K562 (cell line): Measurements from ENCODE around the gene TRRAP.

Source experiments
- BACH1 ChIP-seq: fragments of 200-800 bp; sonication (Bioruptor generic); IDR thresholded peaks from 2 replicates; pipeline ENCODE4 v1.6.1; 2016; ENCODE audit warnings: missing genetic modification characterization, missing compliant biosample characterization
- CREM ChIP-seq: IDR thresholded peaks from 2 replicates; pipeline ENCODE4 v1.6.1; 2014; ENCODE audit warnings: antibody characterized with exemption, low read depth
- HEY1 ChIP-seq: fragments of 250-450 bp; sonication (Bioruptor Pico); IDR thresholded peaks from 2 replicates; pipeline ENCODE4 v1.5.0; 2020; ENCODE audit warnings: mild to moderate bottlenecking, moderate library complexity, borderline replicate concordance
- IFI16 ChIP-seq: fragments of 250-450 bp; sonication (Bioruptor Pico); IDR thresholded peaks from 2 replicates; pipeline ENCODE4 v2.1.2; 2022; ENCODE audit warnings: mild to moderate bottlenecking, inconsistent platforms
- OTX1 ChIP-seq: fragments of 450-650 bp; formaldehyde crosslinking; IDR thresholded peaks from 2 replicates; pipeline ENCODE4 v1.4.0; 2022; ENCODE audit warnings: mild to moderate bottlenecking
- POLR2AphosphoS5 ChIP-seq: IDR thresholded peaks from 2 replicates; pipeline ENCODE4 v1.6.1; 2011; ENCODE audit warnings: mild to moderate bottlenecking, low read depth, low read length, moderate library complexity; ENCODE audit not compliant: control insufficient read depth, insufficient read depth
- RBM17 ChIP-seq: fragments of 200-400 bp; formaldehyde crosslinking; IDR thresholded peaks from 2 replicates; pipeline ENCODE4 v1.6.1; 2017; ENCODE audit warnings: low read depth, mild to moderate bottlenecking, low read length, borderline replicate concordance
- SMC3 ChIP-seq: conservative IDR thresholded peaks from 2 replicates; pipeline ENCODE4 v1.6.1; 2011; ENCODE audit warnings: low read depth, low read length, improper control_type of control experiment; ENCODE audit not compliant: insufficient read depth
- YY1 ChIP-seq, 3 experiments: IDR thresholded peaks; 2 replicates each; pipeline ENCODE4 v1.6.1; 2011; ENCODE audit warnings: low read length in 2 of 3, mild to moderate bottlenecking in 2 of 3, moderate library complexity in 2 of 3, borderline replicate concordance in 1 of 3, control low read depth in 1 of 3, low read depth in 1 of 3; ENCODE audit not compliant: insufficient read depth in 3 of 3, insufficient replicate concordance in 2 of 3, control insufficient read depth in 1 of 3, insufficient read length in 1 of 3; ENCODE audit errors: extremely low read depth in 1 of 3
- ZBTB8A ChIP-seq: fragments of 450-650 bp; IDR thresholded peaks from 2 replicates; pipeline ENCODE4 v1.6.1; 2018; ENCODE audit warnings: mild to moderate bottlenecking, moderate library complexity; ENCODE audit not compliant: partially characterized antibody
- ZC3H4 ChIP-seq: sonication (generic); formaldehyde crosslinking; IDR thresholded peaks from 2 replicates; pipeline ENCODE4 v1.9.0; 2021; ENCODE audit warnings: missing genetic modification reagents, borderline replicate concordance
- ZNF274 ChIP-seq: IDR thresholded peaks from 2 replicates; pipeline ENCODE4 v1.6.1; 2011; ENCODE audit warnings: low read depth, mild to moderate bottlenecking, low read length, moderate library complexity, borderline replicate concordance
- TF ChIP-seq, protein P1 (sequence below), 2 experiments: fragments of 450-650 bp; formaldehyde crosslinking in 1 of 2; IDR thresholded peaks; 2 replicates each; pipeline versions ENCODE4 v1.4.0 to v1.6.1; 2014 to 2020; ENCODE audit warnings: mild to moderate bottlenecking in 2 of 2, borderline replicate concordance in 1 of 2, low read depth in 1 of 2
- TF ChIP-seq, protein P2 (sequence below): sonication (generic); formaldehyde crosslinking; IDR thresholded peaks from 2 replicates; pipeline ENCODE4 v1.8.0; 2022; ENCODE audit warnings: missing genetic modification reagents, mild to moderate bottlenecking, borderline replicate concordance

DNA sequence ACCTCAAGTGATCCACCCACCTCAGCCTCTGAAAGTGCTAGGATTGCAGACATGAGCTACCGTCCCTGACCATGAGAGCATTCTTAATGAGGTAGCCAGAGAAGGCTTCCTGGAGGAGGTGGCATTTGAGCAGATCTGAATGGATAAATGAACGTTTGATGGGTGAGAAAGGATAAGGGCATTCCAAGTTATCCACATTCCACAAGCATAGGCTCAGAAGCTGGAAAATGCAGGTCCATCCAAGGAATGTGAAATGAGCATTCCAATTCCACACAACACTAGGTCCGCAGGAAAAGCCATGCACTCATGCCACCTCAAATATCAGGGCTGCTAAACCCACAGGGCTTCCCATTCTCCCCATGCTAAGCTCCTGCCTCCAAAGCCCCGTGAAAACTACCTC, 25.5 kb upstream of the TRRAP start:
- no peak for TF ChIP-seq SMC3
- no peak for TF ChIP-seq BACH1 (tag)
- TF ChIP-seq ZC3H4: no peak
- no peak for TF ChIP-seq RBM17
- no peak for TF ChIP-seq CREM
- TF ChIP-seq ZBTB8A: no peak
- TF ChIP-seq, protein P1, sequence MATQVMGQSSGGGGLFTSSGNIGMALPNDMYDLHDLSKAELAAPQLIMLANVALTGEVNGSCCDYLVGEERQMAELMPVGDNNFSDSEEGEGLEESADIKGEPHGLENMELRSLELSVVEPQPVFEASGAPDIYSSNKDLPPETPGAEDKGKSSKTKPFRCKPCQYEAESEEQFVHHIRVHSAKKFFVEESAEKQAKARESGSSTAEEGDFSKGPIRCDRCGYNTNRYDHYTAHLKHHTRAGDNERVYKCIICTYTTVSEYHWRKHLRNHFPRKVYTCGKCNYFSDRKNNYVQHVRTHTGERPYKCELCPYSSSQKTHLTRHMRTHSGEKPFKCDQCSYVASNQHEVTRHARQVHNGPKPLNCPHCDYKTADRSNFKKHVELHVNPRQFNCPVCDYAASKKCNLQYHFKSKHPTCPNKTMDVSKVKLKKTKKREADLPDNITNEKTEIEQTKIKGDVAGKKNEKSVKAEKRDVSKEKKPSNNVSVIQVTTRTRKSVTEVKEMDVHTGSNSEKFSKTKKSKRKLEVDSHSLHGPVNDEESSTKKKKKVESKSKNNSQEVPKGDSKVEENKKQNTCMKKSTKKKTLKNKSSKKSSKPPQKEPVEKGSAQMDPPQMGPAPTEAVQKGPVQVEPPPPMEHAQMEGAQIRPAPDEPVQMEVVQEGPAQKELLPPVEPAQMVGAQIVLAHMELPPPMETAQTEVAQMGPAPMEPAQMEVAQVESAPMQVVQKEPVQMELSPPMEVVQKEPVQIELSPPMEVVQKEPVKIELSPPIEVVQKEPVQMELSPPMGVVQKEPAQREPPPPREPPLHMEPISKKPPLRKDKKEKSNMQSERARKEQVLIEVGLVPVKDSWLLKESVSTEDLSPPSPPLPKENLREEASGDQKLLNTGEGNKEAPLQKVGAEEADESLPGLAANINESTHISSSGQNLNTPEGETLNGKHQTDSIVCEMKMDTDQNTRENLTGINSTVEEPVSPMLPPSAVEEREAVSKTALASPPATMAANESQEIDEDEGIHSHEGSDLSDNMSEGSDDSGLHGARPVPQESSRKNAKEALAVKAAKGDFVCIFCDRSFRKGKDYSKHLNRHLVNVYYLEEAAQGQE (IDR thresholded peaks at IDR 0.05; ENCODE audit: borderline replicate concordance): no peak
- TF ChIP-seq, protein P1 (CRISPR knock-in tag; IDR thresholded peaks at IDR 0.05; ENCODE audit: low read depth): no peak
- TF ChIP-seq YY1 (IDR thresholded peaks at IDR 0.05; ENCODE audit: borderline replicate concordance in 1 of 3, control insufficient read depth in 1 of 3, extremely low read depth in 1 of 3, insufficient read depth in 3 of 3, insufficient read length in 1 of 3, insufficient replicate concordance in 2 of 3, low read depth in 1 of 3, low read length in 2 of 3): no peak
- no peak for TF ChIP-seq HEY1 (CRISPR knock-in tag)
- TF ChIP-seq IFI16: no peak
- TF ChIP-seq, protein P2, sequence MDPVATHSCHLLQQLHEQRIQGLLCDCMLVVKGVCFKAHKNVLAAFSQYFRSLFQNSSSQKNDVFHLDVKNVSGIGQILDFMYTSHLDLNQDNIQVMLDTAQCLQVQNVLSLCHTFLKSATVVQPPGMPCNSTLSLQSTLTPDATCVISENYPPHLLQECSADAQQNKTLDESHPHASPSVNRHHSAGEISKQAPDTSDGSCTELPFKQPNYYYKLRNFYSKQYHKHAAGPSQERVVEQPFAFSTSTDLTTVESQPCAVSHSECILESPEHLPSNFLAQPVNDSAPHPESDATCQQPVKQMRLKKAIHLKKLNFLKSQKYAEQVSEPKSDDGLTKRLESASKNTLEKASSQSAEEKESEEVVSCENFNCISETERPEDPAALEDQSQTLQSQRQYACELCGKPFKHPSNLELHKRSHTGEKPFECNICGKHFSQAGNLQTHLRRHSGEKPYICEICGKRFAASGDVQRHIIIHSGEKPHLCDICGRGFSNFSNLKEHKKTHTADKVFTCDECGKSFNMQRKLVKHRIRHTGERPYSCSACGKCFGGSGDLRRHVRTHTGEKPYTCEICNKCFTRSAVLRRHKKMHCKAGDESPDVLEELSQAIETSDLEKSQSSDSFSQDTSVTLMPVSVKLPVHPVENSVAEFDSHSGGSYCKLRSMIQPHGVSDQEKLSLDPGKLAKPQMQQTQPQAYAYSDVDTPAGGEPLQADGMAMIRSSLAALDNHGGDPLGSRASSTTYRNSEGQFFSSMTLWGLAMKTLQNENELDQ (CRISPR knock-in tag): no peak
- no peak for TF ChIP-seq ZNF274
- no peak for TF ChIP-seq POLR2AphosphoS5
- no peak for TF ChIP-seq OTX1 (CRISPR knock-in tag)
